Measurements from ENCODE around the gene NPC2. TPM values are rescaled to one million over a fixed set of nuclear protein-coding genes. Genes with fewer than 3 reads are reported as not detected.

NPC2 gene
- total RNA-seq, 1 experiment from 2014 or later = 137 TPM

DNA sequence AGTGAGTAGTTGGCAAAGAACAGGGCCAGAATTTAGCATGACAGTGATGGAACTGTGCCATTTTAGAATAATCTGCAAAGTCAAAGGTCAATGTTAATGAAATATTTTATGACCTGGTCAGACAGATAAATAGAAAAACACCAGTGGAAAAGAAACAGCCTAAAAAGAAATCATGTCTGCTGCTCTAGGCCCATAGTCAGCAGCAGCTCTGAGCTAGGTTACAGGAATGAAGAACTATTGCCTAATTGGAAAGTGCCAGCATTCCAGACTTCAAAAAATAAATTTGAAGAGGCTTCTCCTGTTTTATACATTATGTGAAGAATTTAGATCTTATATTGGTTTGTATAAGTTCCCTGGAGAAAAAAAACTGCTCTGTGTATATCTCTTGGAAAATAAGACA is 9.8 kb downstream of the NPC2 start:
- peaks cover 10 to 61% (median 55%) of the 10 kb centered on the region in 3 experiments; a peak in 6 of 7 replicates for H3K36me3 Mint-ChIP-seq (ENCODE audit: insufficient read depth in 1 of 3, low read depth in 3 of 3)
- Histone ChIP-seq H3K56ac (ENCODE audit: insufficient read length, low read depth, low read length) (no peak overlapping the region), H2AK5ac (ENCODE audit: insufficient read length, low read length) (no peak overlapping the region), H4K8ac (replicated peaks; ENCODE audit: insufficient read length, low read depth, low read length) (no peak overlapping the region), H2BK5ac (ENCODE audit: insufficient read length, low read length) (no peak overlapping the region), H4K20me1 (ENCODE audit: control insufficient read depth, insufficient read depth, insufficient read length) (no peaks in the 10 kb centered on the region), H3K27me3 (ENCODE audit: insufficient read depth, low read length) (no peaks in the 10 kb centered on the region), H3K9ac (ENCODE audit: extremely low read depth, insufficient read length, low read length) (no peak overlapping the region), H3K23me2 (ENCODE audit: insufficient read length, low read depth, low read length, poor library complexity, severe bottlenecking) (no peaks in the 10 kb centered on the region), H3K4me2 (ENCODE audit: insufficient read depth, insufficient read length, low read length) (no peak overlapping the region), H2BK15ac (ENCODE audit: low read depth, low read length) (no peak overlapping the region), H3T11ph (ENCODE audit: low read length) (no peak overlapping the region), H3K27ac (ENCODE audit: insufficient read length, low read depth, low read length) (no peak overlapping the region), H3K4me1 (ENCODE audit: insufficient read depth, low read length) (peaks cover 2% of the 10 kb centered on the region; the same call in 1 of the 2 replicates), H3K4ac (ENCODE audit: low read depth, low read length) (no peak overlapping the region), H3K9me3 (ENCODE audit: control insufficient read depth, low read depth, low read length) (no peaks in the 10 kb centered on the region), H2BK12ac (ENCODE audit: insufficient read length, low read depth, low read length) (no peak overlapping the region), H3K79me1 (ENCODE audit: insufficient read depth, low read depth, low read length, poor library complexity, severe bottlenecking) (no peaks in the 10 kb centered on the region), H3K23ac (ENCODE audit: insufficient read length, low read depth, low read length) (no peak overlapping the region), H4K91ac (ENCODE audit: insufficient read length, low read depth, low read length) (no peak overlapping the region), H2BK120ac (ENCODE audit: low read depth, low read length, poor library complexity, severe bottlenecking) (no peak overlapping the region), H3K18ac (ENCODE audit: insufficient read length, low read depth, low read length) (no peak overlapping the region), H3K14ac (ENCODE audit: insufficient read depth, low read length) (no peak overlapping the region), H4K5ac (ENCODE audit: insufficient read length, low read depth, low read length) (no peak overlapping the region), H2AFZ (ENCODE audit: low read length) (no peak overlapping the region), H3K79me2 (ENCODE audit: insufficient read depth, low read length) (no peaks in the 10 kb centered on the region), H2BK20ac (ENCODE audit: low read depth, low read length, poor library complexity, severe bottlenecking) (no peak overlapping the region)
- H3K27ac Mint-ChIP-seq = no peak overlapping the region
- no peak for DNase-seq
- TF ChIP-seq, protein P1, sequence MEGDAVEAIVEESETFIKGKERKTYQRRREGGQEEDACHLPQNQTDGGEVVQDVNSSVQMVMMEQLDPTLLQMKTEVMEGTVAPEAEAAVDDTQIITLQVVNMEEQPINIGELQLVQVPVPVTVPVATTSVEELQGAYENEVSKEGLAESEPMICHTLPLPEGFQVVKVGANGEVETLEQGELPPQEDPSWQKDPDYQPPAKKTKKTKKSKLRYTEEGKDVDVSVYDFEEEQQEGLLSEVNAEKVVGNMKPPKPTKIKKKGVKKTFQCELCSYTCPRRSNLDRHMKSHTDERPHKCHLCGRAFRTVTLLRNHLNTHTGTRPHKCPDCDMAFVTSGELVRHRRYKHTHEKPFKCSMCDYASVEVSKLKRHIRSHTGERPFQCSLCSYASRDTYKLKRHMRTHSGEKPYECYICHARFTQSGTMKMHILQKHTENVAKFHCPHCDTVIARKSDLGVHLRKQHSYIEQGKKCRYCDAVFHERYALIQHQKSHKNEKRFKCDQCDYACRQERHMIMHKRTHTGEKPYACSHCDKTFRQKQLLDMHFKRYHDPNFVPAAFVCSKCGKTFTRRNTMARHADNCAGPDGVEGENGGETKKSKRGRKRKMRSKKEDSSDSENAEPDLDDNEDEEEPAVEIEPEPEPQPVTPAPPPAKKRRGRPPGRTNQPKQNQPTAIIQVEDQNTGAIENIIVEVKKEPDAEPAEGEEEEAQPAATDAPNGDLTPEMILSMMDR (conservative IDR thresholded peaks at IDR 0.05) = no peak
- H3K9me3 Mint-ChIP-seq = no peaks in the 10 kb centered on the region
- H3K4me3 Mint-ChIP-seq = no peak overlapping the region
- peaks cover 20 to 21% of the 10 kb centered on the region in 2 experiments for H3K4me1 Mint-ChIP-seq
- H3K27me3 Mint-ChIP-seq (ENCODE audit: low read depth) = no peaks in the 10 kb centered on the region
